ENCODE measurements around the gene GOLT1B. TPM values are rescaled to one million over a fixed set of nuclear protein-coding genes. Genes with fewer than 3 reads are reported as not detected.

The GOLT1B gene
- total RNA-seq, 4 donors from 2014 or later: 14.1 to 70.0 (median 31.4) TPM

DNA sequence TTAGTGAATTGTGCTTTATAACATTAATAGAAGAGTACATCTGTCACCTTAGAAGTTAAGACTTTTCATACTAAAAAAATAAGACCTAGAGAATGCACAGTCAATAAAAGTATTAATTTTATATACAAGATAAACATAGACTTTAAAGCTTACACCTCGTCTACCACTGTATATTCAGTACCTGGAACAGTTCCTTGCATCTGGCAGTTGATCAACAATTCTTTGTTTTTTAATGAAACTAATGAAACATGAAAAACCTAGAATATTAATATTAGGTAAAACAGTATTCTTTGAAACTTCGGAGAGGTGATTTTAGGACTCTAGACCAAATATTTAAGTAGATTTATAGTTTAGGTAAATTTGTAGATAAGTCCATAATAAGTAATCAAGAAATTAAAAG lies 4.3 kb downstream of the GOLT1B start:
- intact Hi-C loops (cut with DNase I; ENCODE audit: low total_unique reads): no loop called here
- no peaks in the 10 kb centered on the region for H3K36me3 ChIP-seq
- TF ChIP-seq CTCF (IDR thresholded peaks at IDR 0.05): no peak
- TF ChIP-seq POLR2A (IDR thresholded peaks at IDR 0.05): no peak

DNA sequence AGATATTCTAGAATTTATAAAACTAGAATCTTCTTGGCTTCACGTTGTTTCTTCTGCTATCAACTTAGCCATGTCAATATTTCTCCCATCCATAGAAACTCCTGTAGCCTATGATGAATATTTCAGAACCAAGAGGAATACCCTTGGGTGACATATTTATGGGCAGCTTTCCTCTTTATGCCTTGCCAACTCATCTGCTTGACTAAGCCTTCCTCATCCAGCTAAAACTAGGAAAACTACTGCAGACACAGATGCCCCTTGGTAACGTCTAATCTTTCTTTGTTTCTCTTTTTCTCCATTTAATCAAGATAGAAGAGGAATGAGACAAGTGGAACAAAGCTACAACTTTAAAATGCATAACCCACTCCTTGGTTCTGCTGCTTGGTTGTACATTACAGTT lies 6.3 kb downstream of the GOLT1B start:
- Histone ChIP-seq H3K9me3 (no peaks in the 10 kb centered on the region), H3K36me3 (no peaks in the 10 kb centered on the region), H3K27me3 (no peaks in the 10 kb centered on the region), H3K27ac (no peak overlapping the region), H3K4me3 (no peak overlapping the region), H3K4me1 (peaks cover 0 to 2% of the 10 kb centered on the region in 2 donors)
- TF ChIP-seq CTCF (IDR thresholded peaks at IDR 0.05): no peak
- TF ChIP-seq POLR2A (IDR thresholded peaks at IDR 0.05): no peak
- no peak for DNase-seq
- intact Hi-C loops (cut with DNase I; ENCODE audit: low total_unique reads): no loop called here

More for the DNA sequence above, 4.3 kb downstream of the GOLT1B start:
- DNase-seq: no peak
- no peak overlapping the region for H3K27ac ChIP-seq
- peaks cover 0 to 6% of the 10 kb centered on the region in 2 donors for H3K4me1 ChIP-seq
- no peak overlapping the region for H3K4me3 ChIP-seq
- H3K27me3 ChIP-seq: no peaks in the 10 kb centered on the region
- no peaks in the 10 kb centered on the region for H3K9me3 ChIP-seq

GRCh38 chr12:21509768-21510167 lies 8.2 kb downstream of the GOLT1B start:
- H3K4me3 ChIP-seq: no peak overlapping the region
- H3K9me3 ChIP-seq: no peaks in the 10 kb centered on the region
- H3K4me1 ChIP-seq: no peaks in the 10 kb centered on the region
- no peak for DNase-seq
- TF ChIP-seq CTCF (IDR thresholded peaks at IDR 0.05) (no peak), POLR2A (IDR thresholded peaks at IDR 0.05) (no peak)
- intact Hi-C loops (cut with DNase I; ENCODE audit: low total_unique reads): no loop called here
- no peaks in the 10 kb centered on the region for H3K27me3 ChIP-seq
- no peaks in the 10 kb centered on the region for H3K36me3 ChIP-seq
- no peak overlapping the region for H3K27ac ChIP-seq

DNA sequence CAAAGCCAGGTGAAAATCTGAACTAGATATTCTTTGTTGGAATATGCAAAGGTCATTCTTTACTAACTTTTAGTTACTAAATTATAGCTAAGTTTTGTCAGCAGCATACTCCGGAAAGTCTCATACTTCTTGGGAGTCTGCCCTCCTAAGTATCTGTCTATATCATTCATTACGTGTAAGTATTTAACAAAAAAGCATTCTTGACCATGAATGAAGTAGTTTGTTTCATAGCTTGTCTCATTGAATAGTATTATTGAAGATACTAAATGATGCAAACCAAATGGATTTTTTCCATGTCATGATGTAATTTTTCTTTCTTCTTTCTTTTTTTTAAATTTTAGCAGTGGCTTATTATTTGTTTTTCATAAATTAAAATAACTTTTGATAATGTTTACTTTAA lies 14.7 kb downstream of the GOLT1B start:
- DNase-seq: no peak
- Histone ChIP-seq H3K27me3 (no peaks in the 10 kb centered on the region), H3K4me3 (no peak overlapping the region), H3K27ac (no peak overlapping the region), H3K4me1 (no peaks in the 10 kb centered on the region), H3K9me3 (no peaks in the 10 kb centered on the region), H3K36me3 (no peaks in the 10 kb centered on the region)
- TF ChIP-seq POLR2A (IDR thresholded peaks at IDR 0.05): no peak
- TF ChIP-seq CTCF (IDR thresholded peaks at IDR 0.05): no peak
- intact Hi-C loops (cut with DNase I; ENCODE audit: low total_unique reads): no loop called here

DNA sequence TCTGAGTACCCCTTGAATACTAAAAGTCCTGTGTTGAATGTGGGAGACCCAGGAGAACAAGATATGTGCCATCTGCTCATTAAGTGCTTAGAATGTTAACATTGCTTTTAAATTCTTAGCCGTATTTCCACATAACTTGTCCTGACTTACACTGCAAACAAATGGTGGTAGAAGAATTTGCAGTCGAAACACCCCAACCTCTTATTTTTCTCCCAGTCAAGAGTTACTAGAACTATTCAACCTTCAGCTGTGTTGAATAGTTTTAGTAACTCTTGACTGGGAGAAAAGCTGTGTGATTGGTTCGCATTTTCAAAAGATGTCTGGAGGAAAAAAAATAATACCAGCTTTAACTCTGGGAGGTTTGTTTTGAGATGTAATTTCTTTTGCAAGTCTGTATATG lies 16.9 kb downstream of the GOLT1B start:
- TF ChIP-seq POLR2A (IDR thresholded peaks at IDR 0.05) (no peak), CTCF (IDR thresholded peaks at IDR 0.05) (no peak)
- H3K36me3 ChIP-seq: no peaks in the 10 kb centered on the region
- H3K9me3 ChIP-seq: no peaks in the 10 kb centered on the region
- H3K4me3 ChIP-seq: no peak overlapping the region
- H3K27me3 ChIP-seq: no peaks in the 10 kb centered on the region
- no peak for DNase-seq
- no peaks in the 10 kb centered on the region for H3K4me1 ChIP-seq
- intact Hi-C loops (cut with DNase I; ENCODE audit: low total_unique reads): no loop called here
- no peak overlapping the region for H3K27ac ChIP-seq
